Retina (tissue), 1 donor: ENCODE data around the gene EGR4.

Source experiments
- DNase-seq: peaks from one replicate; pipeline ENCODE4 v3.0.0-alpha.2; 2016

Gene EGR4

GRCh38 chr2:73244580-73244979, 48.8 kb downstream of the EGR4 start:
- no peak for DNase-seq

GRCh38 chr2:73243884-73244570, 49.3 kb downstream of the EGR4 start:
- no peak for DNase-seq
